B cell (primary cell): ENCODE results near the gene DAB2IP.

Experiments used
- EZH2 ChIP-seq: IDR thresholded peaks from 2 replicates; pipeline ENCODE4 v1.6.1; 2012; ENCODE audit warnings: borderline replicate concordance, low read depth, mild to moderate bottlenecking, moderate library complexity, low read length; ENCODE audit not compliant: insufficient read depth, poor library complexity, severe bottlenecking
- TF ChIP-seq, protein P1 (sequence below): fragments of 200-600 bp; IDR thresholded peaks from one replicate; pipeline ENCODE4 v1.8.0; 2022; ENCODE audit warnings: antibody characterized with exemption, mild to moderate bottlenecking

DNA sequence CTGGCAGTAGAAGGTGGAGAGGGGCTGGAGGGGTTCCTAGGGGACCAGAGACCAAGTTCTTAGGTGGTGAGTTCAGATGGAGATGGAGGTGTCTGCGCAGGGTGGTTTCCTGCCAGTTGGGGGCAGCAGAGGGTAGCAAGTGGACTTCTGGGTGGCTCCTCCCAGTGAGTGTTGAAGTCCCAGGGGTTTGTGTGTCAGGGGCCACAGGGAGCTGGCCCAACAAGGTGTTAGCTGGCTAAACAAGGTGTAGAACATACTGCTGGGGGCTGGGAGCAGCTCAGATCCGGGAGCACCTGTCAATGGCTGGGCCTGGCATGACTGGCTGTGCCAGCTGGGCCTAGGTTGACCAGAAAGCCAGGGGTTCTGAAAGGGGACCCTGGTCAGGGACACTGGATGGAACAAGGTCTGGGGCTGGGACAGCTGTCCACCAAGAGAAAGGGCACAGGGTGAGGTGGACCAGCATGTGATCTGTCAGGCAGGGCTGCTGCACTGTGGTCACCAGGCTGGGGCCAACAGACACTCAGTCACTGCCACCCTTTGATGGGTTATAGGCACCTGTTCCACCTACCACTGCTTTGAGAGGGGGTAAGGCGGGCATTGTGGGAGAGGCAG lies 35.6 kb downstream of the DAB2IP start:
- TF ChIP-seq, protein P1, sequence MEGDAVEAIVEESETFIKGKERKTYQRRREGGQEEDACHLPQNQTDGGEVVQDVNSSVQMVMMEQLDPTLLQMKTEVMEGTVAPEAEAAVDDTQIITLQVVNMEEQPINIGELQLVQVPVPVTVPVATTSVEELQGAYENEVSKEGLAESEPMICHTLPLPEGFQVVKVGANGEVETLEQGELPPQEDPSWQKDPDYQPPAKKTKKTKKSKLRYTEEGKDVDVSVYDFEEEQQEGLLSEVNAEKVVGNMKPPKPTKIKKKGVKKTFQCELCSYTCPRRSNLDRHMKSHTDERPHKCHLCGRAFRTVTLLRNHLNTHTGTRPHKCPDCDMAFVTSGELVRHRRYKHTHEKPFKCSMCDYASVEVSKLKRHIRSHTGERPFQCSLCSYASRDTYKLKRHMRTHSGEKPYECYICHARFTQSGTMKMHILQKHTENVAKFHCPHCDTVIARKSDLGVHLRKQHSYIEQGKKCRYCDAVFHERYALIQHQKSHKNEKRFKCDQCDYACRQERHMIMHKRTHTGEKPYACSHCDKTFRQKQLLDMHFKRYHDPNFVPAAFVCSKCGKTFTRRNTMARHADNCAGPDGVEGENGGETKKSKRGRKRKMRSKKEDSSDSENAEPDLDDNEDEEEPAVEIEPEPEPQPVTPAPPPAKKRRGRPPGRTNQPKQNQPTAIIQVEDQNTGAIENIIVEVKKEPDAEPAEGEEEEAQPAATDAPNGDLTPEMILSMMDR = peak; percentile 74
- TF ChIP-seq EZH2 = no peak
